Stimulated activated CD4-positive, alpha-beta T cell treated with anti-CD3 and anti-CD28 coated beads, Interleukin-12 subunit alpha, Interleukin-12 subunit beta, amount 100 ng/mL, for 24 hours (primary cell): ENCODE results near the gene ZNHIT1.

Source experiments
- DNase-seq, 2 experiments: peaks; one replicate each; pipeline ENCODE4 v3.0.0-alpha.2; 2020; ENCODE audit warnings: low read depth in 2 of 2

ZNHIT1 gene

DNA sequence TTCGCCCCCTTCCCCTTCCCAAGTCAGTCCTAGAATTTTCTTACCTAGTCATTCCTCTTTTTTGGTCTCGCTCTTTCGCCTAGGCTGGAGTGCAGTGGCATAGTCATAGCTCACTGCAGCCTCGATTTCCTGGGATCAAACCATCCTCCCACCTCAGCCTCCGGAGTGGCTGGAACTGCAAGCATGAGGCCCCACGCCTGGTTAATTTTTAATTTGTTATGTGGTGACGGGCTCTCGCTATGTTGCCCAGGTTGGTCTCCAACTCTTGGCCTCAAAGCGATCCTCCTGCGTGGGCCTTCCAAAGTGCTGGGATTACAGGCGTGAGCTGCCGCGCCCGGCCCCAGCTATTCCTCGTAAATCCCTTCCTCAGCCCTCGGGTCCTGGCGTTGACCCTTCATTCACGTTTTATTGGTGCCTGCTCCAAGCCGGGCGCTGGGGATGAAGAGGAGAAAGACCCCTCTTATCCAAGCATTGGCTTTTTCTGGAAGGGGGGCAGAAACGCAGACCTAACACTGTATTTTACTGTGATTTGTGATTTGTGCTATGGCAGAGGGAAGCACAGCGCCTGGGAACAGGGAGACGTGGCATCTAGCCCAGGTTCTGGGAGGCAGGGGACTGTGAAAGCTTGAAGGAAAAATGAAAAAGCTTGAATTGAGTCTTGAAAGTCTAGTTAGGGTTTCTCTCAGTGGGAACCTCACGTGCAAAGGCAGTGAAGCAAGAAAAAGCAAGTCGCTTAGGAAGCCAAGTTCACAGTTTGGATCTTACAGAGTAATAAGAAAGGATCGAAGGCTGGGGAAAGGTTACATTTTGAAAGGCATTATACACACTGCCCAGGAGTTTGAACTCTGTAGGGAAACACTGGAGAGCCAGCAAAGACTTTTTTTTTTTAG lies 516 bp downstream of the ZNHIT1 start:
- DNase-seq, result no peak

- DNase-seq, result no peak
Measured at GRCh38 chr7:101220295-101220694, 2.3 kb downstream of the ZNHIT1 start.

DNA sequence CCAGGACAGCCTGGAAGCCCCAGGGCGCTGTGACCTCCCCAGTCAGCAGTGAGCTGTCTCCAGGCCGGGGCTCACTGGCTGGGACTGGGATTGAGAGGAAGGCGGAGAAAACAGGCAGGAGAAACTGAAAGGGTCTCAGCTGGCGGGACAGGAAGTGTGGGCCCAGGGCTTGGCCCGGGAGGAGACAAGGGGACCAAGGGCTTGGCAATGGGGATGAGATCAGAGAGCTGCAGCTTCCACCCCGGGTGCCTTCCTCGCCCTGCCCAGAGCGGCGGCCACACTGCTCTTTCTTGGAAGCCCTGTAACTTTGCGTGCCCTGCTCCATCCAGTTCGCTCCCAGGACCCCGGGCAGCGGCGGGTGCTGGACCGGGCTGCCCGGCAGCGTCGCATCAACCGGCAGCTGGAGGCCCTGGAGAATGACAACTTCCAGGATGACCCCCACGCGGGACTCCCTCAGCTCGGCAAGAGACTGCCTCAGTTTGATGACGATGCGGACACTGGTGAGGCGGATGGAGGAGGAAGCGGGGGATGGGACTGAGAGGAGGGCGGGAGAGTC lies 4.4 kb downstream of the ZNHIT1 start:
- no peak for DNase-seq

DNA sequence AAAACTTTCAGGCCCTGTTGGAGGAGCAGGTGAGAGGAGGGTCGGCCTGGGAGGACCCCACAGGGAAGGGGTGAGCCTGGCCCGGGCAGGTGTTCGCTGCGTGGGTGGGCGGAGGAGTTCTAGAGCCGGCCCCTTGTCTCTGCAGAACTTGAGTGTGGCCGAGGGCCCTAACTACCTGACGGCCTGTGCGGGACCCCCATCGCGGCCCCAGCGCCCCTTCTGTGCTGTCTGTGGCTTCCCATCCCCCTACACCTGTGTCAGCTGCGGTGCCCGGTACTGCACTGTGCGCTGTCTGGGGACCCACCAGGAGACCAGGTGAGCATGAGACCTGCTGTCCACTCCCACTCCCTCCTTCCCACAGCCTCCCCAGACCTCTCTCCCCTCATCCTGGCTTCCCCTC lies 5.6 kb downstream of the ZNHIT1 start:
- no peak for DNase-seq

DNA sequence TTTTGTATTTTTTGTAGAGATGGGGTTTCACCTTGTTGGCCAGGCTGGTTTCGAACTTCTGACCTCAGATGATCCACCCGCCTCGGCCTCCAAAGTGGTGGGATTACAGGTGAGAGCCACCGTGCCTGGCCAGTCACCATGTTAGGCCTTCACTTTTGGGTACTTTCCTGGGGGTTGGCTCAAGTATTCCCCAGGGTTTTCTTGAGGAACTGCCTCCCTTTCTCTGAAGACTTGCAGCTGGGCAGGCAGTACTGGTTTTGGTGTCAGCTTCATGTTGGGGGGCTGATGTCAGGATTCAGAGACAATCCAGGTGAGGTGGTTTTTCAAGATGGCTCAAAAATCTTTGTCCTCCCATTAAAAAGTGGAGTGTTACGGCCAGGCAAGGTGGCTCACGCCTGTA lies 7.7 kb downstream of the ZNHIT1 start:
- no peak for DNase-seq

- DNase-seq, result no peak
Measured at GRCh38 chr7:101226721-101227120, 8.8 kb downstream of the ZNHIT1 start.

GRCh38 chr7:101231644-101232043 lies 13.7 kb downstream of the ZNHIT1 start:
- no peak for DNase-seq

DNA sequence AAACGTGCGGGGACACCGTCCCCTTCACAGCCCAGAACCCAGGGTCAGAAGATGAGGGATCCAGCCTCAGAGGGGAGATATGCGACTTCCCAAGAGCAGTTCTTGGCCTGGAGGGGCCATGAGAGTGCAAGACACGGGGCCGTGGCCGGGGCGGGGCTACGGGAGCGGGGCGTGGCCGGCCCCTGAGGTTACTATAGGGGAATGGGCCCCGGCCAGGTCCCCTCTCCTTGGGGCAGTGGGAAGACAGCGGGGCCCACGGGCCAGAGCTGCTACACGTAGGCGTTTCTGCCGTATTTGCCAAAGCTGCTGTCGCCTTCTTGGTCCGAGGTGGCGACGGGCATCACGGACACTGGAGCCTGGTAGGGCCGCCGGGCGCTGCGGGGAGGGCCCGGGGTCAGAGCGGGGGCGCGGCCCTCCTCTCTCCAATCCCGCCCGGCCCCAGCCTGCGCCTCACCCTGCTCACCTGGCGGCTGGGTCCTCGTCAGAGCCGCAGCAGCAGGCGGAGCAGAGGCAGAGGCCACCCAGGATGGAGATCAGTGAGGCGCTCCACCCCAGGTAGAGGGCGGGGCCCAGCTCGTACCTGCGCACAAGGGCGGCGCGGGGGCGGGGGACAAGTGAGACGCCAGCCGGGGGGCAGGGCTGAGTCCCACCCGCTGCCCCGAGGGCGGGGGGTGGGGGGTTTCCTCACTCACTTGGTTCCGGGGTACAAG lies 14.3 kb downstream of the ZNHIT1 start:
- DNase-seq, result no peak

- no peak for DNase-seq
Measured at GRCh38 chr7:101233907-101234547, 16.1 kb downstream of the ZNHIT1 start.

GRCh38 chr7:101234636-101235035 lies 16.7 kb downstream of the ZNHIT1 start:
- DNase-seq, result no peak

DNA sequence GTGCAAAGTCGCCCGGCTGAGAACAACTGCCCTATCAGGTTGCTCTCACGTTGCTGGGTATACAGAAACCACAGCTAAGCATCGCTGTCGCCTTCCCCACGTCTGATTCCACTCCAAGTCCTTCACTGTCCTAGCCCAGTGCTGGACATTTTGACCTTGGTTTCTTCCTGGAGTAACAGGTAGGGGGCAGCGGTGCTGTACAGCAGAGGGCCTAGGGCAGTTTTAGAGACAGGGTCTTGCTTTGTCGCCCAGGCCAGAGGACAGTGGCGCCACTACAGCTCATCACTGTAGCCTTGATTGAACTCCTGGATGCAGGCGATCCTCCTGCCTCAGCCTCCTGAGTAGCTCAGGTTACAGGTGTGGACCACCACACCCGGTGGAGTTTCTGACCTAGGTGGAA lies 17.1 kb downstream of the ZNHIT1 start:
- no peak for DNase-seq

- no peak for DNase-seq
Measured at GRCh38 chr7:101235522-101235921, 17.6 kb downstream of the ZNHIT1 start.

GRCh38 chr7:101236292-101236835 lies 18.4 kb downstream of the ZNHIT1 start:
- DNase-seq, result no peak

DNA sequence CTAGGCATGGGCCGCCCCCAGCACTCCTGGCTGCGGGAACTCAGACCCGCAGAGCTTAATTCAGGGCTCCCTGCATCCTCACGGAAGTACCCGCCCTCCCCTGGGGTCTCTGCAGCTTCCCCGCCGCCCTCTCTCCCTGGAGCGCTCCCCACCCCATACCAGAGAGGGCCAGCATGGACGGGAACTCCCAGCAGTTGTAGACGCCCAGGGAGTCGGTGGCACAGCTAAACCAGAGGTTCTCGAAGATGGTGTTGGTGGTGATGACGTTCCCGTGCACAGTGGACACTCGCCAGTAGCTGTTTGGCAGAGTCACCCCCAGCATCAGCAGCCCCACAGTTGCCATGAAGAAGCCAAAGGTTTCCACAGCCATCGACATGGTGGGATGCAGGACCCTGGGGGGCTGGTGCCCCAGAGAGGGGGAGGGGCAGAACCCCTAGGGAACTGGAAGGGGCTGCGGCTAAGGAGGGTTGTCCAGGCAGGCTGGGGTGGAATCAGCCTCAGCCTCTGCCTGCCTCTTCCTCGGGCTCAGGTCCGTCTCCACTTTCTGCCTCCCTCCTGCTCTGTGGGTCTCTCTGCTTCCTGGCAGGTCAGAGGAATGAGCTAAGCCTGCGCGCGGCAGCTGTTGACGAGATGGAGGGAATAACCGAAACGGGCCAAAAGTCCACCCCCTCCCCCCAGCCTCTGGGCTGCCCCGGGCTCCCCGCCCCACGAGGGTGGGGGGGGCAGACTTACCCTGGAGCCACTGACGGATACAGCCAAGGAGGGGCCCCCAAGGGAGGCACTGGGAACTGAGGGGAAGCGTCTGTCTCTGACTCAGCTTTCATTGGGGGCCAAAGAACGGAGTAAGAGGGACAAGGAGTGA lies 19.5 kb downstream of the ZNHIT1 start, which contains the start of gene CLDN15:
CLDN15 (minus strand) TSS at position 597 of the 862 bp plus-strand sequence; CDS start at position 376, 221 bp downstream.
- no peak for DNase-seq

DNA sequence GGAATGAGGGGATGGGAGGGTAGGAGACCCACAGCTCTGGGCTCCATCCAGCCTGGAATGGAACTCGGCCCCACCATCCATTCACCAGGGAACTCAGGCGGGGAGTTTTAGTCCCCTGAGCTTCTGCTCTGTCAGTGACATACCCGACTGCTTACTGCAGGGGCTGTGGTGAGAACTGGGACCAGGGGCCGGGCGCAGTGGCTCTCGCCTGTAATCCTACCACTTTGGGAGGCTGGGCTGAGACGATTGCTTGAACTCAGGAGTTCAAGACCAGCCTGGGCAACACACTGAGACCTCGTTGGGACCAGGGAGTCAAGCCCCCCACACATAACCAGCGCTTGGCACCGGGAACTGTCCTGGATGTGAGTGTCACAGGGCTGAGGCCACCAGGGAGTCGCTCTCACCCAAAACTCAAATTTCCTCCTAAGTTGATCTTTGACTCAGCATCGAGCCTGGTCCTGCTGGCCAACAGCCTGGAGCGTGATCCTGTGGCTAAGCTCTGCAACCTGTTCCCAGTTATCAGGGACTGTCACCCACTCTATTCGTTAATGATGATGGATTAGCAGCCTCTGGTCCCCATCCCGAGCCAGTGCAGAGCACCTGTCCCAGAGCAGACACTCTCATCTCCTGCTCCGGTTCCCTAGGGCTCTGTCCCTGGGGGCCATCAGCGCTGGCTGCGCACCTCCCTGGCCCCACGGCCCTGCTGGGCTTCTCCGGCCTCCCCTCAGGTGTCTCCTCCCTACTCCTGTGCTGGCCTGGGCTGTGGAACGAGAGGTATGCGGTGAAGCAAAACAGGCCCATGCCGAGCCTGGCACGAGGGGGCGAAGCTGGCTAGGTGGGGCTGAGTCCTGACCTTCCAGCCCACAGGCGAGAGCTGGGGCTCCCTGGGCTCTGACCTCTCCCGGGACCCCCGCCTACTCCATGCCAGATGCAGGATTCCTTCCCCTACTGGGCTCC lies 20.5 kb downstream of the ZNHIT1 start:
- no peak for DNase-seq

DNA sequence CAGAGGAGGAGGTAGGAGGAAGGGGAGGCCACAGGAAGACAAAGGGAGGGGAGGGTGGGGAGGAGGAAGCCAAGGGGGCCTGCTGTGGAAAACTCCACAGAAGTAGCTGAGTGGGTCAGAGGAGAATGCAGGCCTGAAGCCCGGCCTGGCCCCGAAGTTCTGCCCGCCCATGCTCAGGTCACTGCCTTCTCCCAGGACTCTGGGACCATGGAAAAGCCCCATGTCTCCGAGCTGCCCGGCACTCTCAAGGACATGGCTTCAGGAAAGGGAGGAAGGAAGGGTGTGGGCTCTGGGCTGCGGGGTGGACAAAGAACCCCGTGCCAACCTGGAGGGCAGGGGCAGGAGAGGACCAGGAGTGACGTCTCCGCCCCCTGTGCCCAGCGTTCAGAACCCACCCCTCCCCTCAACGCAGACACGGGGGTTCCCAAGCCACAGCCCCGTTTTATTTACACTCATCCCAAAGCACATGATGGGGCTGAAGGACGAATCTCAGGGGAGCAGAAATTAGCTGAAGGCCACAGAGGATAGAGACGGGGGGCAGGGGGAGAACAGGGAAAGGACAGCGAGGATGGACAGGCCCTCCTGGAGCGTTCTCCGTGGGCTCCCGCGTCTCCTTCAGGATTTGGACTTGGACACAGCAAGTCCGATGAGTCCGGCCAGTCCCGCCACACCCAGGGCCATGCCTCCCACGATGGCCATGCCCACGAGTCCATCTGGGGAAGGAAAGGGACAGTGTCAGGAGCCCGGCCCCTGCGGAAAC lies 21.4 kb downstream of the ZNHIT1 start:
- no peak for DNase-seq

GRCh38 chr7:101239951-101240220 lies 21.9 kb downstream of the ZNHIT1 start:
- no peak for DNase-seq

DNA sequence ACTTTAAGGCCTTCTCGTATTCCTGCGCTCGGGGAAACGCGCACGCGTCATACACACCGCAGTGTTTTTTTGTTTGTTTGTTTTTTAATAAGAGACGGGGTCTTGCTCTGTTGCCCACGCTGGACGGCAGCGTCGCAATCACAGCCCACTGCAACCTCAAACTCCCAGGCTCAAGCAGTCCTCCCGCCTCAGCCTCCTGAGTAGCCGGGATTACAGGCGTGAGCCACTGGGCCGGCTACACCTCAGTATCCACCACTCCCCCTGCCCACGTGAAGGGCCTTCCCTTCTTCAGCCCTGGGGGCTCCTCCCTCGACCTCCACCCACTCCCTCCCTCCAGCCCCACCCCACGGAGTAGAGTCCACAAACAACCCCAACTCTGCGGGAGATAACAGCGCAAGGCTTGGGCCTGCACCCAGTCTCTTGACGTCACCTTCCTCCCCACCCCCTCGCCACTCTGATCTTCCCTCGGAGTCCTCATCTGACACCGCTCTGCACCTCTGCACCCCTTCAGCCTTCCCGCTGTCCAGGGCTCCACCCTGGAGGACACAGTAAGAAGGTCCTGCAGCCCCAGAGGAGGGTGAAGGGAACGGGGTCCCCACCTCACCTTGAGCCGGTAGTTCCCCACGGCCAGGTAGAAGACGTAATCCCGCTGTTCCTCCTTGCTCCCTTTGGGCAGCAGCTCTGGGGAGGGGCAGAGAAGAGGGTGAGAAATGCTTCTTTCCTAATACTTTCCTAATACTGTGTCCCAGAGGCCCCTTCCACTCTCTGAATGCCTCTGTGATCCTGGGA lies 22.5 kb downstream of the ZNHIT1 start:
- DNase-seq, result no peak

- DNase-seq, result no peak
Measured at GRCh38 chr7:101241015-101241363, 23.0 kb downstream of the ZNHIT1 start.
